ENCODE measurements around the gene NFKBIL1. TPM values are rescaled to one million over a fixed set of nuclear protein-coding genes. Genes with fewer than 3 reads are reported as not detected.

The NFKBIL1 gene
- total and polyA plus RNA-seq, 9 of the 15 experiments (the other 6 are each of a cell fraction or from before 2014, with no cell fraction given), result 0.49 to 33.1 (median 7.6) TPM

GRCh38 chr6:31541658-31542521 is 5.5 kb upstream of the NFKBIL1 start, which contains the start of gene DDX39B (continued):
- peak; percentile 6; the same call in 1 of the 2 replicates for TF ChIP-seq E4F1 (CRISPR knock-in tag; IDR thresholded peaks at IDR 0.05; ENCODE audit: borderline replicate concordance)
- TF ChIP-seq SIN3A (IDR thresholded peaks at IDR 0.05; ENCODE audit: borderline replicate concordance in 2 of 2, control insufficient read depth in 1 of 2, low read depth in 2 of 2, low read length in 2 of 2), result peak in 1 of 2 experiments; percentile 42; a peak in 3 of 4 replicates
- no peak for TF ChIP-seq FOXP4 (CRISPR knock-in tag; IDR thresholded peaks at IDR 0.05; ENCODE audit: borderline replicate concordance)
- TF ChIP-seq CBFB (CRISPR knock-in tag; IDR thresholded peaks at IDR 0.05), result peak; percentile 88
- TF ChIP-seq NEUROD1 (IDR thresholded peaks at IDR 0.05; ENCODE audit: borderline replicate concordance, low read depth, low read length, partially characterized antibody), result peak; percentile 86
- TF ChIP-seq XRCC5 (IDR thresholded peaks at IDR 0.05; ENCODE audit: low read depth, low read length), result peak; percentile 61
- TF ChIP-seq AFF1 (IDR thresholded peaks at IDR 0.05; ENCODE audit: low read depth in 1 of 2, partially characterized antibody in 2 of 2), result peak; percentile 74 to 92
